HG02973 (cell line): ENCODE measurements around the gene KIF2A.

ENCODE experiments used
- ATAC-seq: cut with Tn5 transposase; IDR thresholded peaks from one replicate; pipeline ENCODE4 v1.9.1; 2021; ENCODE audit warnings: moderate library complexity; ENCODE audit not compliant: unreplicated experiment

The KIF2A gene

DNA sequence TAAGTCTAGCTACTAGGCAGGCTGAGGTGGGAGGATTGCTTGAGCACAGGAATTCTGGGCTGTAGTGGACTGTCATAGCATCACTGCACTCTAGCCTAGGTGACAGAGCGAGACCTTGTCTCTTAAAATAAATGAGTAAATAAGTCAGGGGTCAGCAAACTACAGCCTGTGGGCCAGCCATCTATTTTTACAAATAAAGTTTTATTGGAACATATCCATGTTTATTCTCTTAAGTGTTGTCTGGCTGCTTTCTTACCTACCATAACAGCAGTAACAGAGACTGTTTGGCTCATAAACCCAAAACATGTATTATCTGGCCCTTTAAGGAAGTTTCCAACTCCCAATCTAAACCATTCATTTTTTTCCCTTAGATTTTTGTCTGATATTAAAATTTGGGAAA lies 68.1 kb downstream of the KIF2A start:
- no peak for ATAC-seq

DNA sequence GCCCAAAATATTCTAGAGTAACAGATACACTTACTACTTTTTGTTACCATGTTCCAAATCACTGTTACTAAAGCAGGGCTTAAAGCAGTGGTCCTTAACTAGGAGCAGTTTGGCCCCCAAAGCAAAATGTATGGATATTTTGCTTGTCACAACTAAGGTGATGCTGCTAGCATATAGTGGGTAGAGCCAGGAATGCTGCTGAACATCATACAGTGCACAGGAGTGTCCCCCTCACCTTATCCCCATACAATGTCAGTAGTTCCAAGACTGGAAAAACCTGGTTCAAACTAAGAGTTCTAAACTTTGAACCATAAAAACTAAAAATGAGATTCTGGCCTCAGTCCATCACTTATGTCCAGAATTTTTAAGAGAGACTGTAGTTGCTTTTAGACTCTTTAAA lies 69.6 kb downstream of the KIF2A start:
- ATAC-seq: no peak

DNA sequence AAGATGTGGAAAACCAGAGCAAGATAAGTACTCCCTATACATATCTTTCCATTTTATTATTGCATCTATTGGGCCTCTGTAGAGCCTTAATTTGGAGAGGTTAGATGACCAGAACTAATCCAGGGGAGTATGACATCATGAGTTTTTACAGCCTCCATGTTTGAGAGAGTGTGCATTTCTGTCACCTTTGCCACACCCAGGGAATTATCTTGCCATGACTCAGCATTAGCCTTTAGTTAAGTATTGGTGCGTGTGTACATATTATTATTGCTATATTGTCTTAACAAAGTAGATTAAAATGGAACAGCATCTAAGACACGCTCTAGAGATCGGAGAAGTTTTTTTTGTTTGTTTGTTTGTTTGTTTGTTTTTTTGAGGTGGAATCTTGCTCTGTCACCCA lies 70.1 kb downstream of the KIF2A start:
- no peak for ATAC-seq

DNA sequence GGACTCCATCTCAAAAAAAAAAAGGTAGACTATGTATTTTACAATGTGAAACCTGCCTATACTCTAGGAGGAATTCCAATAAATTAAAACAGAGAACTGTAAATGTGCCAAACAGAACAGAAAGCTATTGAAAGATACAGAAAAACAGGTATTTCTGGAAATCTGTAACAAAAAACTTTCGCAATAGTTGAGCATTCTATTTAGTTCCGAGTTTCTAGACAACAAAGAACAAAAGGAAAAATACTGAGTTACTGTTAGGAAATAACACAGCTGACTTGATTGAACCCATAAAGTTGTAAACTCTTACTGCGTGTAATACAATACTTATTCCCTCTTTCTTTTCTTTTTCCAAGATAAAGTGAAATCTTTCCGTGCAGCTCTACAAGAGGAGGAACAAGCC lies 79.1 kb downstream of the KIF2A start:
- no peak for ATAC-seq

DNA sequence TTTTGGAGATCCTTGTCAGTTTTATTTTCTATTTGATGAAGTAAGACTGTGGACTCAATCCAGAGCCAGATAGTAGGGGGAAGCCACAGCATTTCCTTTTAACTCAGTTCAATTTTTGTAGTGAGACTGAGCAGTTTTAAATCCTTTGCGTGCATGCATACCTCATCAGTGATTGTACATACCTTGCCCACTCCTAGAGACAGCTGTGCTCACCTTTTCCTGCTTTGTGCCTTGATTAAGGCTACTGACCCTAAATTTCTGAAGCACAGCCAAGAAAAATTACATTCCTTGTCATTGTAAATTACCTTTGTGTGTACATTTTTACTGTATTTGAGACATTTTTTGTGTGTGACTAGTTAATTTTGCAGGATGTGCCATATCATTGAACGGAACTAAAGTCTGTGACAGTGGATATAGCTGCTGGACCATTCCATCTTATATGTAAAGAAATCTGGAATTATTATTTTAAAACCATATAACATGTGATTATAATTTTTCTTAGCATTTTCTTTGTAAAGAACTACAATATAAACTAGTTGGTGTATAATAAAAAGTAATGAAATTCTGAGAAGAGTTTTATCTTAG lies 79.9 kb downstream of the KIF2A start:
- ATAC-seq: no peak

DNA sequence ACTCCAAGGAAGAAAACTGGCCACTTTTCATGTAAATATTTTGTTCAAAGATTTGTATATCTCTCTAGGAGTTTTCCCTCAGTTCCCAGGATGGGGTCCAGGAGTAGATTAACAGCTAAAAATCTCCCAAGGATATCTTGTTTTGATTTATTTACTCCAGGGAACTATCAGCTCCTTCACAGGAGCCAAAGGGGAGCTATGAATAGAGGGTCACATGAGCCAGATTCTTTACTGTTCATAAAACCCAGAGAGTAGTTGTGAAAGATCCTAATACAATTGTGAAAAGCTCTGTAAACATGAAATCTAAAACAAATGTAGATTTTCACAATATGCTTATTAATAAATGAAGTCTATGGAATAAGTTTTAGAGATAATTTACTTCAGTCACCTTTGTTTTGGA lies 80.8 kb downstream of the KIF2A start:
- ATAC-seq: no peak

DNA sequence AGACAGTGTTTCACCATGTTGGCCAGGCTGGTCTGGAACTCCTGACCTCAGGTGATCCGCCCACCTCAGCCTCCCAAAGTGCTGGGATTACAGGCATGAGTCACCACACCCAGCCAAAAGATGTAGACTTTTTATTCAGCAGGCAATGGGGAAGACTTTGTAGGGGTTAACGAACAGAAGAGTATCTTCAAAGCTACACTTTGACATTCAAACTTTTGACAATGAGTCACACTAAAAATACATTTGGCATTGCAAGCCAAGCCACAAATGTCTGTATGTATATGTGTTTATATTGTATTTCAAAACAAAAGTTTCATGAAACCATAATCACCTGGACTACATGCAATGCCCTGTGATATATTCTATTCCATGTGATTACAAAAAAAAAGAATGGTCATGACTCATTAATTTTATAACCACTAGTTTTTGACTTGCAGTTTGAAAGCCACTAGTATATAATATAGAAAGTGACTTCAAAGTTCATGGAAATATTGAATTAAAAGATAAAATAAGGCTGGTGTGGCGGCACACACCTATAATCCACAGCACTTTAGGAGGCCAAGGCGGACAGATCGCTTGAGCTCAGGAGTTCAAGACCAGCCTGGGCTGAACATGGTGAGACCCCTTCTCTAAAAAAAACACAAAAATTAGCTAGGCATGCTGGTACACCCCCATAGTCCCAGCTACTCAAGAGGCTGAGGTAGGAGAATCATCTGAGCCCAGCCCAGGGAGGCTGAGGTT lies 89.4 kb downstream of the KIF2A start:
- no peak for ATAC-seq

DNA sequence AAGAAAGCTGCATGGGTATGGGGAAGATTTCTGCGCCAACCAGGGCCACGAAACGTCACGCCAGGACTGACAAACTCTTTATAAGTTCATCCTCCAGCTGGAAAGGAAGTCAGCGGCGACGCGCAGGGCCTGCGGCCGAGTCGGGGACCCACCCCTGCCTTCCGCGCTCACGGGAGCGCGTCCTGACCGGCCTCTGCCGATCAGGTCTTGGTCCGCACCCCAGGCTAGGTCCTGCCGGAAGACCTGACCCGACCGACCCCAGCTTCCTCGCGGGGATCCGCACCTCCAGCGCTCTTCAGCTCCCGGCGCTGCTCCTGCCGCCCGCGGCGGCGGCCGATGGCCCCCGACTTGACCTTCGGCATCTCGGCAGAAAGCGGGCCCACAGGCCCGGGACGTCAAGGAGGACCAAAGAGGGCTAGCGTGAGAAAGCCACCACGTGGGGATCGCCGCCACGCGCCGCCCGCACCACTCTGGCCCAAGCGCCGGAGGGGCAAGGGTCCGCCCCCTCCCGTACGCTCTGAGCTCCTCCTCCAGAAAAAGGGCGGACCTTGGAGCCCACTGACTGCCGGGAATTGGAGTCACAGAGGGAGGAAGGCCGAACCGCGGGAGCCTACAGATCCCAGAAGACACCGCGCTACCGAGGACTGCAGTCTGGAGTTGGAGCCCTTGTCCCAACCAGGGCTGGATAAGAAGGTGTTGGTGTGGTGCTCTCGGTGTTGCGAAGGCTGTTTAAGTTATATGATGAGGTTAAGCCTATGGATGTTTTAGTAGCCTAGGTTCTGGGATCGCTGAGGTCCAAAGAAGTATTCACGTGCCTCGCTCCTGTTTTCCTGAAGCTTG lies 97.6 kb downstream of the KIF2A start, which contains the start of gene DIMT1:
DIMT1 (minus strand) TSS at position 495 of the 840 bp plus-strand sequence; CDS start at position 362, 133 bp downstream.
- ATAC-seq: peak; percentile 98

DNA sequence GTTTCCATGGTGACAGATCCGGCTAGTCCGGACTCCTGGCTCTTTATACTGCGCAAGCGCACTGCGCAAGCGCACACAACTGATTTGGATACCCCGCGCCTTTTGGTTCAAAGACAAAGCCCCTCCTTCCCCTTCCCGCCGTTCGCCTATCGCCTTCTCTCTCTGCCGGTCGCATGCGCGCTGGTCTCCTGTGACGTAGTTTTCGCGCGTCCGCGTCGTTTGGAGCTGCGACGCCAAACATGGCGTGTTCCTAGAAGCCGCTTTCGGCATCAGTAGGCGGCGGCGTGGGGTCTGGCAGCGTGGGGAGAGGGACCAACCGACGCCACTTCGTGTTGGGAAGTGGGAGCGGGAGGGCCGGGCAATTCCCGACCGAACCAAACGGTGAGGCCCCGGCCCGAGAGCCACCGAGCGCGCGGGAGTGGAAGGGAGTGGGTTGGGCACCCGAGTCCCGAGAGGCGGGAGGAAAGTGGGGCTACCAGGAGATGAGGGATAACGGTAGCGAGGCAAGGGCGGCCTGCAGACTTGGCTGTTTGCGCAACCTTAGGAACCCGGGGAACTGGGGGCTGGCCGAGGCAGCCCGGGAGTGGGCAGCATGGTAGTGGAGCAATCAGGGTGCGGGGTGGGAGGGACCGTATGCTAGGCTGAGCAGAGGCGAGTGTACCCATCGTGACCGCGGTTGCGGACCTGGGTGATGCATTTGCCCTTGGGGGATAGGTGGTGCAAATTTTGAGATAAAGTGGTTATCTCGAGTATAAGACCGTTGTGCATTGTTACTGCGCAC lies 106.7 kb downstream of the KIF2A start, which contains the start of gene IPO11:
IPO11 (plus strand) TSS at position 215 of the 781 bp plus-strand sequence. CDS start 24,517 bp downstream, outside the sequence.
- peak; percentile 93 for ATAC-seq

DNA sequence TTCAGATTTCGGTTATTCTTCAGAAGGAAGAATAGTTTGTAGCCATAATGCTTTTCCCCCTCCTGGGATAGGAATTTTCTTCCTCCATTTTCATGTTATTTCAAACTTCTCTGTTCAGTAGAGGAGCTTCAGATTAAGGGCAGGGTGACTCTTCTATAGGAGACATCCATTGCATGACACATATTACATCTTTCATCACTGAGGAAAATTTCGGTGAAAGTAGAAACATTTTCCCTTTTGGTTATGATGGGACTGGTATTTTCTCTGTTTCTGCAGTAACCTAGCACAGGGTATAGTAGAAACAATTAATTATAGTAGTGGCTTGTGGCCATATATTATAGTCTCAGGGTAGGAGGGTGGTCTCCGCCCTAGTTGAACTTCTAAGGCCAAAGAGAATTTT lies 107.7 kb downstream of the KIF2A start:
- no peak for ATAC-seq

DNA sequence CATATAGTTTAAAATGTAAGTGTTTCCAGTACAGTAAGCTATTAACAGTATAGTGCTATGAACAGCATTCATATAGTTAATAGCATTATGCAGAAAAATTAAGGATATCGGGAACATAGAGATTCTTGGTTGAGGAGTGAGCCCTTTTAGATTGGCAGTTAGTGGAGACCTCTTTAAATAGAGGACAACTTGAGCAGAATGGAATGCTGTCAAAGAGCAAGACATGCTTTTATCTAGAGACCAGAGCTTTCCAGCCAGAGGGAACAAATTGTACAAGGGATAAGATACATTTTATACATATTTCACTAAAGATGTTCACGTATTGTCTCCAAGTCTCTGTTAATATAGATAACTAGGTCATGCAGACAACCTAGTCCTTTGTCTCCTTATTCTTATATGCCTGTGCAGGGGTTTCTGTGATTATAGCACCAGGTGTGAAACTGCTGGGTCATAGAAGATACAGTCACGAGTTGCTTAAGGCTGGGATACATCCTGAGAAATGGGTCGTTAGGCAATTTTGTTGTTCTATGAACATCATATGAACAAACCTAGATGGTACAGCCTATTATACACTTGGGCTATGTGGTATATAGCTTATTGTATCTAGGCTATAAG lies 112.6 kb downstream of the KIF2A start:
- no peak for ATAC-seq

DNA sequence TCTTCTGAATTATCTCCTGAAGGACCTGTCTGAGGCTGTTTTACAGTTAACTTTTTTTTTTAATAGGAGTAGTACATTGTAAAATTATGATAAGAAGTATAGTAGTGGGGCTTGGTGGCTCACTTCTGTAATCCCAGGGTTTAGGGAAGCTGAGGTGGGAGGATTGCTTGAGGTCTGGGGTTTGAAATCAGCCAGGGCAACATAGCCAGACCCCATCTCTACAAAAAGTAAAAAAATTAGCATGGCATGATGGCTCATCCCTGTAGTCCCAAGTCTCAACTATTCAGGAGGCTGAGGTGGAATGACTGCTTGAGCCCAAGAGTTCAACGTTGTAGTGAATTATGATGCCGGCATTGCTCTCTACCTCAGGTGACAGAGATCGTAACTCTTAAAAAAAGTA lies 113.6 kb downstream of the KIF2A start:
- no peak for ATAC-seq

DNA sequence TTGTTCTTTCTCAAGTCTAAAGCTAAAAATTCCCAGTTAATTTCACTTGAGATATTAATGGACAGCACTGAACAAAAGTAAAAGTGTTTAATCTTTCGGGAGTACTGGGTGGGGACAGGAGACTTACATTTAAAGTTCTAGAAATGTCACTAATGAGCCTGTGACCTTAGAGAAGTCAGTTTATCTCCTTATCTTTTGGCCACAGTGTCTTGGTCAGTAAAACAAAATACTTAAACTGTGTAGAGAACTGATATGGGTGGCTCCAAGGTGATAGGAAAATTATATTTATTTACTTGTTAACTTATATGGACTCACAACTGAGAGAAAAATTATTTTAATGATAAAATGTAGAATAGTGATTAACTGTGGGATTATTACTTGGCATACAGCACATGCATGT lies 115.4 kb downstream of the KIF2A start:
- ATAC-seq: no peak

DNA sequence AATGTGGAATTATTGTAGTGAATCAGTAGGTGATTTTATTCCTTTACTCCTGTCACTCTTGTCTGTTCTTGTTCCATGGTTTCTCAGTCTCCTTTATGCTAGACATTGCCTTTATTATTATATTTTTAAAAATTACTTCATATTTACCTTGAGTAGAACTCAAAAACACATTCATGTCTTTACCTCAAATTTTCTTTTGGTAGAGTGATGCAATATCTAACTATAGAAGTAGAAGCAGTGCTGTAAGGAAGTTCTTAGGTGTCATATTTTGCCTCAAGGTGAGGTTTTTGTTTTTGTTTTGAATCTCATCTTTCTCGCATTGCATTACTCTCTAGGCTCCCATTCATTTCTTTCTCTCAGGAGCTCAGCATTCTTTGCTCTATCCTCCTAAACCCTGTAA lies 118.8 kb downstream of the KIF2A start:
- no peak for ATAC-seq

DNA sequence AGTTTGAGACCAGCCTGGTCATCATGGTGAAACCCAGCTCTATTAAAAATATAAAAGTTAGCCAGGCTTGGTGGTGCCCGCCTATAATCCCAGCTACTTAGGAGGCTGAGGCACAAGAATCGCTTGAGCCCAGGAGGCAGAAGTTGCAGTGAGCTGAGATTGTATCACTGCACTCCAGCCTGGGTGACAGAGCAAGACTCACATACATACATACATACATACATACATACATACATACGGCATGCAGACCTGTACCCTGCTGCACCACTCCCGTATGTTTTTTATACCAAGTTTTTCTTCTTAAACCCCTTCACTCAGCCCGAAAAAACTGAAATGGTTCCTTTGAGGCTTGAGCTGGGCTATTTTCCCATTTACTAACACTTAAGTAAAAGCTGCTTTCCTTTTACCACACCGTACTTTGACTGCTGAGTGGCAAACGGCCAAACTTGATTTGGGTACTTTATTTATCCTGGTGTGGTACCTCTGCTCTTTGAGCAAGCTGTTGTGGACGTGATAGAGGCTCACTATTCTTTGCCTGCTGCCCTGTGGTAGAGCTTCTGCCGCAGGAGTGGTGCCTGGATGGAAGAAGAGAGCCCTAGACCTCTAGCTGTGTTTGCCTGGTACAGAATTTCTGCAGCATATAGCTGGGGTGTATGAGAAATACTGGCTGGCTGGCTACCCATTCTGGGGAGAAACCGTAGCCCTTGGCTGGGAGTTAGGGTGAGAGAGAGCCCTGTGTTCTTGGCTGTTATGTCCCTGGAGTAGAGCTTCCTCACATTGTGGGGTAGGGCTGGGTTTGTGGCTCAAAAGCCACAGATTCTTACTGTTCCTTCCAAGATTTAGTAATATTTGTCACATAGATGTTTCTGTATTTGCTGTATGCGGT lies 126.0 kb downstream of the KIF2A start:
- ATAC-seq: no peak

DNA sequence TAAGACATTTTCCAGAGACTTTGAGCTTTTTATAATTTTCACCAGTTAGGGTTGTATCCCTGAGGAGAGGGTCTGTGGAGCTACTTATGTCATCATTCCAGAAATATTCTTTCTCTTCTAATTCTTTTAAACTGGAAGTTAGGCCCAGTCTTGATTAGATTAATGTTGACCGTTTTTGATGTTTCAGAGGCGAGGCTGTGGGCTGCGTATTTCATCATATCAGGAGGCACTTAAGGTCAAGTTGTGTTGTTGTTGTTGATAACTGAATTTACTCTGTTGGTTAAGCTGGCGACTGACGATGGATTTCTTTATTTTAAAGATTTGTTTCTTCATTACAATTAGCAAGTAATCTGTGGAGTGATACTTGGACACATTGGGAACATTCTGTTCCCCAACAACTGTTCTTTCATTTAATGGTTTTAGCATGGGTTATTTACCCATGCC lies 126.6 kb downstream of the KIF2A start:
- no peak for ATAC-seq
